Activated CD4-positive, alpha-beta T cell treated with anti-CD3 and anti-CD28 coated beads, Interleukin-2, Interleukin-6, amounts not matched to agents 100 ng/mL and 50 ng/mL, durations not matched to agents 16 hours and 8 hours (primary cell): ENCODE data around the gene PIP5K1A.
"Not testable (repeated sequence)": the region's sequence is repeated elsewhere in the genome, so short reads cannot be mapped to it uniquely, and the experiment has no call there.

Source experiments
- DNase-seq: peaks from one replicate; pipeline ENCODE4 v3.0.0-alpha.2; 2020

Gene PIP5K1A, protein sequence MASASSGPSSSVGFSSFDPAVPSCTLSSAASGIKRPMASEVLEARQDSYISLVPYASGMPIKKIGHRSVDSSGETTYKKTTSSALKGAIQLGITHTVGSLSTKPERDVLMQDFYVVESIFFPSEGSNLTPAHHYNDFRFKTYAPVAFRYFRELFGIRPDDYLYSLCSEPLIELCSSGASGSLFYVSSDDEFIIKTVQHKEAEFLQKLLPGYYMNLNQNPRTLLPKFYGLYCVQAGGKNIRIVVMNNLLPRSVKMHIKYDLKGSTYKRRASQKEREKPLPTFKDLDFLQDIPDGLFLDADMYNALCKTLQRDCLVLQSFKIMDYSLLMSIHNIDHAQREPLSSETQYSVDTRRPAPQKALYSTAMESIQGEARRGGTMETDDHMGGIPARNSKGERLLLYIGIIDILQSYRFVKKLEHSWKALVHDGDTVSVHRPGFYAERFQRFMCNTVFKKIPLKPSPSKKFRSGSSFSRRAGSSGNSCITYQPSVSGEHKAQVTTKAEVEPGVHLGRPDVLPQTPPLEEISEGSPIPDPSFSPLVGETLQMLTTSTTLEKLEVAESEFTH

DNA sequence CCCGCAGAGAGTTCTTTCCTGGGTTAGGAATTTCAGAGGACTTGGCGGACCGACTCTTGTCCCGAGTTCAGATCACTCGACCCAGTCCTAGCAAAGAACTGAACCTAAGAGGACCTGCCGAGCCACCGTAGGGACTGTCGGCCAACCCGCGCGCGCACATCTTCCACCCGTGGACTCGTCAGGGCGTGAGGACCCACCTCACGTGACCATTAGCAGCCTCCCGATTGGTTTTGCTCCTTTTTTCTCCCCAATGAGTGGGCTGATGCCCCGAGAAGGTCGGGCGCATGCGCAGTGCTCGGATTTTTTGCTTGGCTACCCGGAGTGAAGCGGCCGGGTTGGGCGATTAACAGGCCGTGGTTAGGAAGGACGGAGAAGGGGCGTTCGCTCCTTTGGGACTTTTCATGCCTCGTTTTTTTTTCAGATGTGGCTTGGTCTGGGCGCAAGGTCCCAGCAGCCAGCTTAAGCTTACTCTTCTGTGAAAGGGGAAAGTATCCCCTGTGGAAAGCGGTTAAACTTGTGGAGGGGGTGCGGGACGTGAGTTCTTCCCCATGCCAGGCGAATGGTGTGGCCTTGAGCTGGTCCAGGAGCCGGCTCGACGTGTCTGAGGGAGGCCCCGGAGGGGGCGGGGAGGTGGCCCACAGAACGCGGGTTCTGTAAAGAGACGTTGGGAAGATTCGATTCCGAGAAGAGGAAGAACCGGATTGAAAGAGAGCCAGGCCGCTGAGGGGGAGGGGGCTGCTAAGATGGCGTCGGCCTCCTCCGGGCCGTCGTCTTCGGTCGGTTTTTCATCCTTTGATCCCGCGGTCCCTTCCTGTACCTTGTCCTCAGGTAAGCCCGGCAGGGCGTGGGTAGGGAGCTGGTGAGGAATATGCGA is at the start of gene PIP5K1A:
PIP5K1A (plus strand) TSS at position 299 of the 874 bp plus-strand sequence; CDS start at position 744, 445 bp downstream.
- peak; percentile 99 for DNase-seq

DNA sequence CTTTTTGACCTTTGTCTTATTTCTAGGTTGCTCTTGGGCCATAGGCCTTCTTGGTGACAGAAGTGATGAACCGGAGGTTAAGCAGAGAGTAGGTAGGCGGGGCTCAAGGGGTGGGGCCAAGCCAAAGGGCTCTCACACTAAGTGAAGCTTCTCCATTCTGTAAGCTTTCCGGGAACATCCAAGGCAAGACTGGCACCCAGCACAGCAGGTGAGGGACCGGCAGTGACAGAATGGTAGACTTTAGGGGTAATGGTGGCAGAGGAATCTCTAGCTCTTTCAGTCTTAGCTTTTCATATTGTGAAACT is 41.9 kb upstream of the PIP5K1A start, which contains the start of gene TNFAIP8L2:
TNFAIP8L2 (plus strand) TSS at position 135 of the 305 bp plus-strand sequence. CDS start 2,049 bp downstream, outside the sequence.
- peak; percentile 84 for DNase-seq

DNA sequence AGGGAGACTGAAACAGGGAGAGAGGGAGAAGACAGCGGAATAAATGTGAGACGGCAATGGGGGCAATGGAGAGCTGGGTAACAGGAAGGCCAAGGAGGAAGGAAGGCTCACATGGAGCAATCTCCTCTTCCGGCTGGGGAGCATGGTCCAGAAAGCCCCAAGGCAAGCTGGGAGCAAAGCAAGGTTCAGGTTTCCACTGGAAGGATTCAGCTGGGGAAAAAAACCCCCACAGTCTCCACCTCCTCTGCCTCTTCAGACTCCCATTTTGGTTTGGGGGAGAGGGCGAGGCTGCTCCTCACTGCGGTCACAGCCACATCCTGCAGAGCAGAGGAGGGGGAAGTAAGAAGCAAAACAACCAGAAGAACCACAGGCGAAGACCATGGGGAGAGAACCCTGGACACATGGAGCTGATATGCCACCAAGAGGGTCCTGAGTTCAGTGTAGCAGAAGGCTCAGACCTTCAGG is 41.3 kb upstream of the PIP5K1A start:
- peak; percentile 78 for DNase-seq

DNA sequence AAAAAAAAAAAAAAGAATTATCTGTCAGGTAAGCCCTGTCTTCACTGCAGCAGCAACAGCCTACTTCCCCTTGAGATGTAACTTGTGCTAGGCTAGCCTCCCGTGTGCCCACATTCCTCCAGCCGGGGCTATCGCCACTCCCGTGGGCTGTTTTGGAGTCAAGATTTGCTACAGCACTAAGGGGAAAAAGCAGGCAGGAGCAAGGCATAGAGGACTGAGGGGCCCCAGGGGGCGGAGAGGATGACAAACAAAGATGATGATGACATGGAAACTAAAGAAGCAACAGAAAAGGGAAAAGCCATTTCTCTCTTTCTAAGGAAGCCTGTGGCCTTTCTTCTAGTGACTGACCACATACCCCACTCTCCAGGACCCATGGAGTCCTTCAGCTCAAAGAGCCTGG is 40.0 kb upstream of the PIP5K1A start:
- peak; percentile 28 for DNase-seq

GRCh38 chr1:151158751-151159251 is 39.6 kb upstream of the PIP5K1A start:
- no peak for DNase-seq

- no peak for DNase-seq
These were observed 39.0 kb upstream of the PIP5K1A start for GRCh38 chr1:151159373-151159772.

GRCh38 chr1:151164732-151165280 is 33.5 kb upstream of the PIP5K1A start:
- no peak for DNase-seq

DNA sequence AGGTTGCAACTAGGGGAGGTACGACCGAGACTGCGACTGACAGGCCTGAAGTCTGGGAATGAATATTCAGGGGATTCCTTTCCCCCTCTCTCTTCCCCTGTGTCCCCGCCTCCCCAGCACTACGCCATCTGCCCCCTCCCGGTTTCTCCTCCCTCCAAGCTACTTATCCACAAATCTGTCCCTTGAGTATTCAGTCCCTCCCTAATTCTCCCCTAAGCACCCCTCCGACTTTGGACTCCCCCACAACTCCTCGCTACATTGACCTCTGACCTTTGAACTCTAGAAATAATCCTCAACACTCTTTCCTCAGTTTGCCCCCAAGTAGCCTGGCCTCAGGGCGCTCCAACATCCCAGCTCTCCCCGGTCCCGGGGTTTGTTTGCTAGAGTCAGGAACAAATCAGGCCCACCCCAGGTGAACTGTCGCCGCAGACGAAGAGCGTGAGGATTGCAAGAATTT is 33.0 kb upstream of the PIP5K1A start:
- DNase-seq = no peak

DNA sequence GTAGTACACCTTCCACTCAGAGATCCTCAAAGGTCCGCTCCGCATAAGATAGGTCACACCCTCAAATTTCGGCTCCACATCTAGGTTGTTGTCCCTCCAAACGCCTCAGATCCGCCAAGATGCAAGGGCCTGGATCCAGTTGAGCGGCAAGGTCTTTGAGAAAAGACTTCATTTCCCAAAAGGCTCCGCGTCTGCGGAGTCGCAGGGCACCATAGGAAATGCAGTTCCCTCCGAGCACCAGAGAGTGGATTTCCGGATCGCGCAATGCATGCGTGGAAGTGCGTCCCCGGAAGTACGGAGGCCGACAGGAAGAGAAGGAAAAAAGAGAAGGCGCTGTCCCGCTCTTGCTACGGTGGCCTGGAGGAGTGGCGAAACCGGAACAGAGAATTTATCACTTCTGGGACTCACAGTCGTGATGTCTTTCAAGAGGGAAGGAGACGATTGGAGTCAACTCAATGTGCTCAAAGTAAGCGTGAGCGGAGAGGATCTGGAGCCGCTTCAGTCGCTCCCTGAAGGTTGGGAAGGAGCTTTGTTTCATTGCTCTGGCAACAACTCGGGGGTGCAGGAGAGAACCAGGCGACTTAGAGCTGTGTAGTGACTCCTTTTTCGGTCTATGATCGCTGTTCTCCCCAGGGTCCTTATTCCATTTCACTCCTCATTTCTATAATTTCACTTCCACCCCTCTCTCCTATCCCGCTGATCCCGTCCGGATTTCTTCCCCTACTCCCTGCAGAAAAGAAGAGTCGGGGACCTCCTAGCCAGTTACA is 32.4 kb upstream of the PIP5K1A start, which contains the start of the genes LYSMD1 and SCNM1:
LYSMD1 (minus strand) TSS at position 165 of the 767 bp plus-strand sequence. CDS start 644 bp downstream, outside the sequence.
SCNM1 (plus strand) TSS at position 407 of the 767 bp plus-strand sequence; CDS start at position 416, 9 bp downstream.
- peak; percentile 98 for DNase-seq

DNA sequence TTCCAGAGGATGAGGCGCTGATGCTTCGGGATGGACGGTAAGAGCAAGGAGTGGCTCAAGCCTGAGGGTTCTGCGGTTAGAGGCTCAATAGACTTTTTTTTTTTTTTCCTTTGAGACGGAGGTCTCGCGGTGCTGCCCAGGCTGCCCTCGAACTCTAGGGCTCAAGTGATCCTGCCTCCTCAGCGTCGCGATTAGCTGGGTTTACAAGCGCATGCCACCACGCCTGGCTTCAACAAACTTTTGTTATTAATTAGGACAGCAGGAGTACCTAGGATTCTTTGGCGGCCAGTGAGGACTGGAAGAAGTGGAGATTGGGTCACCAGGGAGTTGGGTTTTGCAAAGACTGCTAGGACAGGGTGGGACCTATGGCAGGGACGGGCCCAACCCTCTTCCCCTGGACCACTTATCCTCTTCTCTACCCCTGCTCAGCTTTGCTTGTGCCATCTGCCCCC is 31.8 kb upstream of the PIP5K1A start:
- no peak for DNase-seq

DNA sequence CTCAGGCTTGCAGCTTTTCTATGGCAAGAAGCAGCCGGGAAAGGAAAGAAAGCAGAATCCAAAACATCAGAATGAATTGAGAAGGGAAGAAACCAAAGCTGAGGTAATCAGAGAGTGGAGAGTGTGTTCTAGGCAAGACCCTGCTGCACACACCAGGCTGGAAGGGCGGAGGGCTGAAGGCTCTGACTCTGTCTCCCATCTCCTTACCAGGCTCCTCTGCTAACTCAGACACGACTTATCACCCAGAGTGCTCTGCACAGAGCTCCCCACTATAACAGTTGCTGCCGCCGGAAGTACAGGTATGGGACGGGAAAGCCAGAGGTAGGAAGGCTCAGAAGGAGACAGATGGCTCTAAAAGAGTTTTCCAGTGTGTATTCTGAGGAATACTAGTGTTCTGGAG is 31.2 kb upstream of the PIP5K1A start:
- DNase-seq = no peak

DNA sequence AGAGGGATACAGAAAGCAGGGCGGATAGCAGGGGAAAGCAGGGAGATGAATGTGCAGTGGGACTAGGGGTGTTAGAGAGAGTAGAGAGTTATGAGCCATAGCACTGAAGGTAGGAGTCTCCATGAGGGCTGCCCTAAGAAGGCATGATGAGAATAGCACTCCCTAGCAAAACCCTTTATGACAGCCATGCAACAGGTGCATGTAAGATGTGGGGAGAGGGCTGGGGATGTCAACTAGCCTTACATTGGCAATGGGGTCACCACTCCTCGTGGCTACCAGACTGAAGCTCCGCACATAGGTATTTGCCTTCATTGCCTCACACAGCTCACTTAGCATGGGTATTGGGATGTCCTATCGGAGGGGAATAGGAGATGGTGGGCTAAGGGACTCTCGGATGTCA is 27.2 kb upstream of the PIP5K1A start:
- DNase-seq = no peak

DNA sequence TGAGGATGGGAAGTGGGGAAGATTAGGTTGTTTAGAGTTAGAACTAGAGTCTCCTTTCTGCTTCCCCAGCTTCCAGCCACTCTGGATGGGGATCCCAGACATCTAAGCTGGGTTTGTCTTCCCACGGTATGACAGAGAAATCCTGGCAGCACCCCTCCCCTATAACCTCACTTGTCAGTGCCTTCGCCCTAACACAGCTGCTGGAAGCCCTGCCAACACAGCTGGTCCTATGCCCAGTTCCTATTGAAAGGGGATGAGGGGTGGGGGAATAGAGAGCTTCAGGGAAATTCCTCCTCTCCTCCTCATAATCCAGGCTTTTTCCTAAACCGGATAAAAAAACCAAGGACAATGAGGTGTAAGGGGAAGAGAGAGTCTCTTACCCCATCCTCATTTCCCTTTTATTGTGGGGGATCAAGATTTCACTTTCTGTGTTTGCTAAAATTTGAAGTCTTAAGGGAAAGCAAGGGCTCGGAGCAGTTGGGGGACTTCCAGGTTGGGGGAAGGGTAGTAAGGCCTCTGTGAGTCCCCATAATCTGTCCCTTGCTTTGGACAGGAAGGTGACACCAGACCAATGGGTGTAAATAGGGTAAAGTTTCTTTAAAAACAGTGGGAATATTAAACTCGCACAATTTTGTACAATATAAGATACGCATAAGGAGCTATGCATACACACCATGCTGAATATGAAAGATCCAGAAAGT is 23.2 kb upstream of the PIP5K1A start:
- no peak for DNase-seq

DNA sequence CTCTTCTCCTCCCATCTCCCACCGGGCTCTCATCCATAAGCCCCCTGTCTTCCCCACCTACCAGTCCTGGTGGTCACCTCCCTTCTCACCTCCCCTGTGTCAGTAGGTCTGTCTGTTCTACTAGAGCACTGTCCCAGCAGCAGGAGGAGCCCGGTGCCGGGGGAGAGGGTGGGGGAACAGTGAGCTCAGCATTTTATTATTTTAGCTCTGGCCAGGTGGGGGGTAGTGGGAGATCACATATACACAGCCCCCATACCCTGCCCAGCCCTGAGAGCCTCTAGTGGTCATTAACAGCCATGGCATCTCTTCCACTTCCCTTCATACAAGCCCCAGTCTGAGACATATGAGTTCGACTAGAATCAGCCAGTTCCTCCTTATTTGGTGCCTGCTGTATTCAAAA is 22.5 kb upstream of the PIP5K1A start, which contains the start of gene TMOD4:
TMOD4 (minus strand) TSS at position 119 of the 400 bp plus-strand sequence. CDS start 1,106 bp downstream, outside the sequence.
- DNase-seq = no peak

- no peak for DNase-seq
These were observed 21.8 kb upstream of the PIP5K1A start for GRCh38 chr1:151176514-151177045.

DNA sequence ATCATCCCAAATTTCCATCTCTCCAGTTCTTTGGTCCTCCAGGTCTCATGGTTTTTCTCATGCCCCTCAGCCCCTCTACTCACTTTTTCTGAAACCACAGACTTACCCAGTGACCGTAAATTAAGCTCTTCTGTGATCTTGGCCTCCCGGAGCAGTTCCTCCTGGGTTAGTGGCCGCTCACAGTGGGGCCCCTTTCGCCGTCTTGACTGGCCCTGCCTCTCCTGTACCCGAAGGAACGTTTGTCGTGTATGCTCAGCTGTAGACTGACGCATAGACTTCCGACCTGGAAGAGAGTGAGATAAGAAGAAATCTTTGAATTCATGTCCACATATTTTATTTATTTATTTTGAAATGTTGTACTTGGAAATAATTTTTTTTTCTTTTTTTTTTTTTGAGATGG is 14.1 kb upstream of the PIP5K1A start:
- no peak for DNase-seq

- no peak for DNase-seq
These were observed 11.1 kb upstream of the PIP5K1A start for GRCh38 chr1:151187205-151187604.

DNA sequence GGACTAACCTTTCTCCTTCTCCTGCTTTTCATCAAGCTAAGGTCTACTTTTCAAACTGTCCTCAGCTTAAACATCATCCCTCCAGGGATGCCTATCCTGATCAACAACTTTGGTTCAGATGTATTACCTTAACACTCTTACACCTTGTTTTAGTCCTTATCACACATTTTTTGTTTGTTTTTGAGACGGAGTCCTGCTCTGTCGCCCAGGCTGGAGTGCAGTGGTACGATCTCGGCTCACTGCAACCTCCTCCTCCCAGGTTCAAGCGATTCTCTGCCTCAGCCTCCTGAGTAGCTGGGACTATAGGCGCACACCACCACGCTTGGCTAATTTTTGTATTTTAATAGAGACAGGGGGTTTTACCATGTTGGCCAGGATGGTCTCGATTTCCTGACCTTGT is 9.7 kb upstream of the PIP5K1A start:
- not testable (repeated sequence) for DNase-seq

DNA sequence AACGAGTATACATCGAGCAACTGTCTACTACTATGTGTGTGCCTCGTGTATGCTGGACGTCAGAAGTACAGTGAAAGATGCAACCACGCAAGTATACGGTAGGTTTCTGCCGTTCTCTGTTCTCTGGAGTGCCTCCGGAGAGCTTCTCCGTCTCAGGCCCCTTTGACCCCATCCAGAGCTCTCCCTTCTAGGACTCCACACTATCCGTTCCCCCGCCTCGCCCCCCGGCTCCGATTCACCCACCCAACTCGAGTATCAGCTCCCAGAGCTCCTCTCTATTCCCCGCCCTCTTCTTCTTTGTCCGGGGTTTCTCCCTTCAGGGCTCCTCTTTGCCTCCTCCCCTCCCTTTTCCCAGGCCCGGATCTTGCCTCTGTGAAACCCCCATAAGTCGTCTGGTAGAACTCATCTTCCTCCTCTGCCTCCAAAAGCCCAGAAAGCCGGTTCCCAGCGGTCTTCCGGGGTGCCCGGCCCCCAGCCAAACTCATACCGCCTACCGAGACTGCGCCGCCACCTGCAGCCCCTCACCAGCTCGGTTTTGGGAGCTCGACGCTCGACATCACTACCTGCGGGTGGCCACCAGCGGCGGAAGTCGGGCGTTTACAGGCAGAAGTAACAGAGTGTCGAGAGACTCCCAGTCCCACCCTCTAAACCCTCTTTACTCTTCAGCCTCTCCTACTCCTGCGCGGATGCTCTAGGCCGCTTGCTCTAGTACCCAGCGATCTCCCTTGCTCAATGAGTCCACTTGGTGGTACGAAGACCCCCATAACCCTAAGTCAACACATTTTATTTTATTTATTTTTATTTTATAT is 8.5 kb upstream of the PIP5K1A start, which contains the start of gene VPS72:
VPS72 (minus strand) TSS at position 561 of the 809 bp plus-strand sequence; CDS start at position 485, 76 bp downstream.
- DNase-seq = peak; percentile 92
